SW480 (cell line): ENCODE data around the gene GPR33.
"Not testable (repeated sequence)": the region's sequence is repeated elsewhere in the genome, so short reads cannot be mapped to it uniquely, and the experiment has no call there.

Experiments used
- DNase-seq: peaks from one replicate; pipeline ENCODE4 v3.0.0-alpha.2; 2016; ENCODE audit warnings: low spot score

GPR33 gene, protein sequence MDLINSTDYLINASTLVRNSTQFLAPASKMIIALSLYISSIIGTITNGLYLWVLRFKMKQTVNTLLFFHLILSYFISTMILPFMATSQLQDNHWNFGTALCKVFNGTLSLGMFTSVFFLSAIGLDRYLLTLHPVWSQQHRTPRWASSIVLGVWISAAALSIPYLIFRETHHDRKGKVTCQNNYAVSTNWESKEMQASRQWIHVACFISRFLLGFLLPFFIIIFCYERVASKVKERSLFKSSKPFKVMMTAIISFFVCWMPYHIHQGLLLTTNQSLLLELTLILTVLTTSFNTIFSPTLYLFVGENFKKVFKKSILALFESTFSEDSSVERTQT

DNA sequence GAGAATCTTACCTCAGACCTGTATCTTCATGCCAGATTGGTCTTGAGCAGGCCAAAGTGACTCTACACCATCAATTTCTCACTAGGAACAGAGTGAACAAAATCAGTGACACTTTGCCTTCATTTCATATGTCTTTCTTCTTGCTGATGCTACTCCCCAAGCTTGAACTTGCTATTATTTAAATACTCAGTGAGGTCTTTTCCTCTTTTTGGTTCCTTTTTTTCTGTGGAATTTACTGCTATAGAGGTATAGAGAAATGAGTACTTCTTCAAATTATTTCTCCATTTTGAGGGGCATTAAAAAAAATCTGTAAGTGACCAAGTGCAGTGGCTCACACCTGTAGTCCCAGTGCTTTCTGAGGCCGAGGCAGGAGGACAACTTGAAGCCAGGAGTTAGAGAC lies at the start of gene GPR33:
Gene GPR33 (minus strand): TSS at position 154 of the 400 bp plus-strand sequence. CDS start 4,074 bp downstream, outside the sequence.
- no peak for DNase-seq

DNA sequence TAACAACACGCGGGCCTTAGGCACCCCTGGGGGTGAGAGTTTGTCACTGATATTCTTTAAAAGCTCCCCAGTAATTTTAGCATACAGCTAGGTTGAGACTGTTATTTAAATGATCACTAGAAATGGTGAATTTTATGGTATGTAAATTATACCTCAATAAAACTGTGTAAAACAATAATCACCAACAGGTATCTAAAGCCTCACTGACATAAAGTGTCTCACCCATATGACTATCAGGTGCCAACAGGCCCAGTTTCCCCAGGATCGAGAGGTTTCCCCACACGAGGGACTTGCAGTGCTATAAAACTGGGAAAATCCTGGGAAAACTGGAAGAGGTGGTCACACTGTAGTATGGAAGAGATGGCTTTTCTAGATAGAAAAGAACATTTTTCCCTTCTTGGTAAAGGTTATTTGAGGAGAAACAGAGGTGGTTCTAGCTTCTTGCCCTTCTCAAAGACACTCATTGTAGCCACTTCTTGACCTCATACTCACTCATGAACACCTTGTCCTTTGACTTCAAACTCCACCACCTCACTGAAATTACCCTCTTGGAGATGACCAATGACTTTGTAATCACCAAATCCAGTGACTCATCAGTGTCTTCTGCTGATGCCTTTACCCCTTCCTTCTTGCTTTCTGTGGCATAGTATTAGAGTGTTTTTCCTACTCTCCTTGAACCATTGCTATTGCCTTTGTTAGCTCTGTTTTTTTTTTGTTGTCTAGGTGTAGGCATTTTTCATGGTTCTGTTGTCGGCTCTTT lies 48.5 kb upstream of the GPR33 start:
- no peak for DNase-seq

DNA sequence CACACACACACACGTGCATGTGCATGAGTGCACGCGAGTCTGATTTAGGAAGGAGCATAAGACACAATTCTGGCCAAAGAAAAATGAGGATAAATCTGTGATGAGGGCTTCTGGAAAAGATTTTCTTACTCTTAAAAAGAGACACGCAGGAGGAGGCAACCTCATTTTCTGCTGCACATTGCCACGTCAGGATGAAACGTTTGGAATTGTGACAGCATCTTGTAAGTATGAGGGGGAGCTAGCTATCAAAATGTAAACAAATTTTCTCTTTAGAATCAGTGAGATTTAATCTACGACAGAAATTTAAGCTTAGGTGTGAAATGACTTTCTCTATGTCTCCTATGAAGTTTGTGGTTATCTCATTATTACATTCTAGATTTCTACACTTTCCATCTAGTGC lies 42.3 kb upstream of the GPR33 start:
- DNase-seq, result no peak

DNA sequence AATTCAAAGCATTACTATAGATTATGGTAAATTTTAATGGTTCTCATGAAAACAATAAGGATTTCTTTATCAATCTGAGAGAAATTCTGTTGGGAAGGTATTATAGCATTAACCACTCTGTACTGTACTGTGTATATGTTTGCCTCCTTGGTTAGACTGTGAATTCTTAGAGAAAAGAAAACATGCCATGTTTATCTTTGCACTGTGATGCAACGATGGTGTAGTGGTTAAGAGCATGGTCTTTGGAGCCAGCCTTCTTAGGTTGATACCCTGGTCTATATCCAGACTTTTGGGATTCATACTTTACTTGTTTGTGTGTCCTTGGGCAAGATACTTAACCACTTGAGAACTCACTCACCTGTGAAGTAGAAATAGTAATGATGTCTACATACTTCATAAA lies 41.2 kb upstream of the GPR33 start:
- no peak for DNase-seq

DNA sequence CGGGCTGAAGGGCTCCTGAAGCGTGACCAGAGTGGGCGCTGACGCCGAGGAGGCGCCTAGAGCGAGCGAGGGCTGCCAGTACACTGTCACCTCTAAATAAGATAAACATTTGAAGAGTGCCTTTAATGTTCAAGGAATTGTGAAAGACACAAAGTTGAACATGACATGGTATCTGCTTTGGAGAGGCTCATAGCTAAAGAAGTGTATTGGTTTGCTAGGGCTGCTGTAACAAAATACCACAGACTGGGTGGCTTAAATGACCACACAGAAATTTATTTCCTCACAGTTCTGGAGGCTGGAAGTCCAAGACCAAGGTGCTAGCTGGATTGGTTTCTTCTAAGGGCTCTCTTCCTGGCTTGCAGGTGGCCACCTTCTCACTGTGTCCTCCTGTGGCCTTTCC lies 39.7 kb upstream of the GPR33 start:
- DNase-seq, result no peak

DNA sequence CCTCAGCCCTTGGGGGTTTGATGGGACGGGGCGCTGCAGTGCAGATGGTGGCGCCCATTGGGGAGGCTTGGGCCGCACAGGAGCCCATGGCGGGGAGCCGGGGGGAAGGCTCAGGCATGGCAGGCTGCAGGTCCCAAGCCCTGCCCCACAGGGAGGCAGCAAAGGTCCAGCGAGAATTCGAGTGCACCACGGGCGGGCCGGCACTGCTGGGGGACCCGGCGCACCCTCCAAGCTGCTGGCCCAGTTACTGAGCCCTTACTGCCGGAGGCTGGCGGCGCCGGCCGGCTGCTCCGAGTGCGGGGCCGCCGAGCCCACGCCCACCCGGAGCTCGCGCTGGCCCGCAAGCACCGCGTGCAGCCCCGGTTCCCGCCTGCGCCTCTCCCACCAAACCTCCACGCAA lies 39.2 kb upstream of the GPR33 start:
- DNase-seq, result no peak

DNA sequence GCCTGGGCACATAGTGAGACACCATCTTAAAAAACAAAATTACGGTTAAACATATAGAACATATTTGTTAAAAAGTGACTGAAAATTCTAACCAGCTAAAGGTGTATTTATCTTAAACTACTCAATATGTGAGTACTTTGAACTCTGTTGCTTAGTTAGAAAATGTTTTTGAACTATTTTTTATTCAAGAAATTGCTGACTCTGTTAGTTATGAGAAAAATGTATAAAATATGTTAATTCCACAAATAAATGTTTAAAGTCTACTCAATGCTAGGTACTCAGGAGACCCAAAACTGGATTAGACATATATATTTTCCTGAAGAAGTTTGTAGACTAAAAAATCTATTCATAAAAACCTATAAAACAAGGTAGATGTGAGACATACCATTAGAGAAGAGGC lies 23.0 kb upstream of the GPR33 start:
- DNase-seq, result no peak

DNA sequence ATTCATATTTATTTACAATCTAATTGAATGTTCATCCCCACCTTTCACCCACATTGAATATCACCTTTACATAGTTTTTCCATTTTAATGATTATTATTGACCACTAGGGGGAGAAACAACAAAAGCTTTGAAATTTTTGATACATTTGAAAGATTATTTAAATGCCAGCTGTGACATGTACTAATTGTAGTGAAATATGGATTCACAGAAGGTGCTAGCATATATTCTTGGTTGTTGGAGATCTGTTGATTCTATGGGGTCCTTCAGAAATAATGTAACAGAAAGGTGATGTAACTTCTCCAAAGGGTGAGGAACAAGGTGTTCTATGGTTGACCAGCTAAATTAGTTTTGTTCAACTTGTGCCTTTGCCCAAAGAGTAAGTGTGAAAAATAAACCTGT lies 22.4 kb upstream of the GPR33 start:
- DNase-seq, result peak; percentile 56

DNA sequence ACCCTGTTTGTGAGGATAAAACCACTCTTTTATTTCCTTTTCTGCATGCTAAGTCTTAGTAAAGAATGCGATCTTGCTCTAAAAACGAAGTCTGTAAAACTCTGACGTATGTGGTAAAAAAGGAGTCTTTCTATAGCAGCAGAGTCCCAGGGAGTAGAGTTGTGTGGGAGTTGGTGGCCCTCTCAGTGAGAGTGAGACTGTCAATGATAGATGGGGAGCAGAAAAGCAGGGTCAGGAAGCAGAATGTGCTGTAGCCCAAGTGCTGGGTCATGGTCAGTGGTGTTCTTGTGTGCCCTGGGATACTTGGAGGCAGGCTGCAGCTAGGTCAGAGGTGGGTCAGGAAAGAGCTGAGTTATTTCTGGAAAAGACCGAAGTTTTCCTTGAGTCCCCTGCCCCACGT lies 20.3 kb upstream of the GPR33 start:
- no peak for DNase-seq

DNA sequence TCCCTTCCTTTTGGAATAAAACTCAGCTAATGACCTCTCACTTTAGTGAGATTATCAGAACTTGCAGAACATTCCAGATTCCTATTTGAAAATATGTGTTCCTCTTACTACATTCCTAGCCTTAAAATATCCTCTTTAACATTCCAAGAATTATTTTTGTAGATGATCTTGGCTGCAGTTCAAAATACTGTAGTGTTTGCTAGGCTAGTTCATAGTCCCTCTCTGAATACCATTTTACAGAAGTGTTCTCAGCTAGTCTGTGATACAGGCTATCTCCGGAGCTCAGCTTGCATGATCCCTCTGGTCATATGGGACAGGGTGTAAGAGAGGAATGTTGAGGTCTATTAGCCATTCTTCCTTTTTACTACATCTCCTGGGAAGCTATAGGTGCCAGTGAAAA lies 17.6 kb upstream of the GPR33 start:
- DNase-seq, result no peak

DNA sequence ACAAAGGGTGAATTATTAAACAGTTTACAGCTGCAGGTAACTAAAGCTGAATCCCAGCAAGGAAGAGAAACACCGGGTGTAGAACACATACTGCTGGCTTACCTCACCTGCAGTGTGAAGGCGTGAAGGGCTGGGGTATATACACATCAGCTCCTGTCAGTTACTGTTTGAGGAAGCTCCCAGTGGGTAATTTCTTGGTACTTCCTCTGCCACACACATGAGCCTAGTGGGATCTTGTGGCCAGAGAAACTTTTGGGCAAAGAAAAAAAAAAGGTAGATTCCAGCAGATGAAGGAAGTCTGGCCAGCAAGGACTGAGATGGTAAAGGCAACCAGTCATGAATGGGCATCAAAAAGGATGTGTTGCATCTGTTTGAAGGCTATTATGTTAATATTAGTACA lies 14.0 kb upstream of the GPR33 start:
- no peak for DNase-seq

DNA sequence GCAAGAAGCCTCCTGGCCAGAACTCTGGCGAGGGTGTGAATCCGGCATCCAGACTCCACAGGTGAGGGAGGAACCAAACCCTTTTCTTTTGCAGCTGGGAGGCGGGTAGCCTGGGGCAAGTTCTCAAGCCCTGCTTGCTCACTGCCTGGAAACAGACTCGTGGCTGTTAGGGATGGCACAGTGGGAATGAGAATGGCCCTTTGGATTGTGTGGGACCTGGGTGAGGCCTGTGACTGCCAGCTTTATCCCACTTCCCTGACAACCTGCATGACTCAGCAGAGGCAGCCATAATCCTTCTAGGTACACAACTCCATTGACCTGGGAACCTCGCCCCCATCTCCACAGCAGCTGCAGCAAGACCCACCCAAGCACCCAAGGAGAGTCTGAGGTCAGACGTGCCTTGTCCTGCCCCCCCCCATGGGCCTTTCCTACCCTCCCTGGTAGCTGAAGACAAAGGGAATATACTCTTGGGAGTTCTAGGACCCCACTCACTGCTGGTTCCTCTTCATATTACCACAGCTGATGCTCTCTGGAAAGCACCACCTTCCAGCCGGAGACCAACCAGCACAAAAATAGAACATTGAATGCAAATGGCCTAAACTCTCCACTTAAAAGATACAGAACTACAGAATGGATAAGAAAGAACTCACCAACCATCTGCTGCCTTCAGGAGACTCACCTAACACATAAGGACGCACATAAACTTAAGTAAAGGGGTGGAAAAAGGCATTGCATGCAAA lies 5.1 kb upstream of the GPR33 start:
- no peak for DNase-seq

DNA sequence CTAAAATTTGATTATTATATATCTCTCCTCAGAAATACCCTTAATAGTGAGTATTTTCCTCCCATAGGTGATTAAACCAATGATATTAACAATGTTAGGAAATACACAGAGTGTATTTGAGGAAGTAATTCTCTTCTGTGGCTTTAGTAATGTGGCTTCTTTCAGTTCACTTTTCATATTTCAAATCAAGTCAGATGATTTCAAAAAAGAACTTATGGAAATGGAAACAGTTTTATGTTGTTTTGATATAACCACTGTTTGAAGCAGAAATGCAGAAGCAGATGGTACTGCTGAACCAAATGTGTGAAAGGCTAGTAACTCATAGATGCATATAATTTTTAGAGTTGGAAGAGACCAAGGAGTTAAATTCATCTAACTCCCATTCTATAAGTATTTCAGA lies 1.9 kb upstream of the GPR33 start:
- DNase-seq, result no peak

DNA sequence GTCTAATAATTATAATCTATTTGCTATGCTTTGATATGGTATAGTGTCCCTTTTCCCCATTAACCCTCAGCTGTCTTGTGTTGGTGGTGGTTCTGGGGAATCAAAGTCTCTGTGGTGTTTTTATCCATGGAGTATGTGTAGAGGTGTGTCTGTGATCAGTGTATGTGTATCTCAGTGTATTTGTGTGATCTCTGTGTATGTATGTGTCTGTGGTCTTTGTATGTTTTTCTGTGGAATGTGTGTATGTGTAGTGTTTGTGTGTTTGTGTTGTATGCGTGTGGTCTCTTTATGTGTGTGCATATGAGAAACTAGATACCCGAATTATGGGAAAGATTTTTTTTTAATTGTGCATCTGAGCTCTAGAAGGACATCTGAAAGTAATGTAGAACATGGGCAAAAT lies 1.1 kb downstream of the GPR33 start:
- no peak for DNase-seq

DNA sequence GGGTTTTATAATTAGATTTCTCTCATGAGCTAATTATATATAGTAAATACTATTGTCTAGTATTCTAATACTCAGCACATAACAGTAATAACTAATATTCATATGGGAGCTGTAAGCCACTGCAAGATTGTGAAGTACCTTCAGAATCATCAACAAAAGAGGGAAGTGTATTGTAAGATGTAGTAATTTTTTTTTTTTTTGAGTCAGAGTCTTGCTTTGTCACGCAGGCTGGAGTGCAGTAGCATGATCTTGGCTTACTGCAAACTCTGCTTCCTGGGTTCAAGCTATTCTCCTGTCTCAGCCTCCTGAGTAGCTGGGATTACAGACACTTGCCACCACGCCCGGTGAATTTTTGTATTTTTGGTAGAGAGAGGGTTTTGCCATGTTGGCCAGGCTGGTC lies 3.1 kb downstream of the GPR33 start:
- no peak for DNase-seq

DNA sequence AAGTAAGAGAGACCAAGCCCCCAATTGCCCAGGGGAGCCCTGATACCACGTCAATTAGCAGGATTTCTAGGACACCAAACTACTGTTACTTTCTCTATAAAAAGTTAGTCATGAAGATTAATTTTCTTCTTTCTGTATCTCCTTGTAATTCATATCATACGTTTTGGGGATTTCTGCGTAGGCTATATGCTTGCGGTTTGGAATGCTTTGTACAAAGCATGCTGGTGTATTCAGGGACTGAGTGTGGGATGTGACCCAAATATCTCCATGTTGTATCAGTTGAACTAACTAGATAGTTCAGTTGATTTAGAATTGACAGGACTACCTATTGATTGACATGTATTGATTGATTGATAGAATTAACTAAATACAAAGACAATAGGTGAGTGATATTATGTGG lies 7.7 kb downstream of the GPR33 start:
- DNase-seq, result no peak

DNA sequence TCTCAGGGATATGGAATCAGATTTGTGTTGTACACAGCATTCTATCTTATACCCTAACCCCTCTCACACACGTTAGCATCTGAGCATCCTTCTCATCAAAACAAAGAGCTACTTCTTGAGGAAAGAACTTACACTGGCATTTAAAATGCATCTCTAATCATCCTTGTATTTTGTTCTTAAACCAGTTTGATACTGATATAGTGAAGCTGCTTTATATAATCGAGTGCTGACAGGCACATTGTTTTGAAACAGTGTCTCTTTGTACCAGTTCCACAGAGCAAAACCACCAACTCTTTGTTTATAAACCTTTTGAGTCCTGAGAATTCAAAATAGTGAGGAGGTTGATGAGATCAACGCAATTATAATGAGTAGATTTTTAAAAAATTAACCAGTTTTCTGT lies 8.8 kb downstream of the GPR33 start:
- DNase-seq, result no peak

DNA sequence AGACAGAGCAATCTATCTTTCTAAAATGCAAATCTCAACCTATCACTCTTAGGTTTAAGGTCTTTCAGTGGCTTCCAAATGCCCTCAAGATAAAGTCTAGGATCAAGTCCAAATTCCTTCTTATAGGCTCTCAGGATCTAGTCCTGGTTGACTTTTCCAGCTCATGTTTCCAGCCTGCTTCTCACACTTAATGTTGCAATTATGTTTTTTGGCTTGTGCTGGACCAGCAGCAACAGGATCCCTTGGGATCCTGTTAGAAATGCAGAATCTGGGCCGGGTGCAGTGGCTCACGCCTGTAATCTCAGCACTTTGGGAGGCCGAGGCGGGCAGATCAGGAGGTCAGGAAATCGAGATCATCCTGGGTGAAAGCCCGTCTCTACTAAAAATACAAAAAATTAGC lies 10.6 kb downstream of the GPR33 start:
- no peak for DNase-seq

DNA sequence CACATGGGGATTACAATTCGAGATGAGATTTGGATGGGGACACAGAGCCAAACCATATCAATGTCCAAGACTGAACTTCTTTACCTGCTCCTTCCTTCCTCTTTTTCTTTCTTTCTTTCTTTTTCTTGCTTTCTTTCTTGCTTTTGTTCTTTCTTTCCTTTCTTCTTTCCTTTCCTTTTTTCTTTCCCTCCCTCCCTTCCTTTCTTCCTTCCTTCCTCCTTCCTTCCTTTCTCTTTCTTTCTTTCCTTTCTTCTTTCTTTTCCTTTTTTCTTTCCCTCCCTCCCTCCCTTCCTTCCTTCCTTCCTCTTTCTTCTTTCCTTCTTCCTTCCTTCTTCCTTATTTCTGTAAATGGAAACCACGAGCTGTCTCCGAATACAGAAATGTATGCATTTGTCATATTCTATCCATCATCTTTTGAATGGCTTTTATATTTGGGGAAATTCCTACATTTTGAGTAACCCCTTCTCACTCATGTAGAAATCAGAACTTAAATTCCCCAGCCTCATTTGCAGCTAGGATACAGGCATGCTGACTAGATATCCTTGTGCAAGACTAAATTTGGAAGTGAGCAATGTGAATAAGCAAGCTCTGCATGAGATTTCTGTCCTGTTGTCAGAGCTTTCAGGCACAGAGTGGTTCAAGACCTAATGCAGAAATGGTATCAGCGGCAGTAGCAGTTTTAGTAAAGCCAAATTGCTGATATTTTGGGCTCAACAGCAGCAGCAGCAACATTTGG lies 11.5 kb downstream of the GPR33 start:
- DNase-seq, result no peak

DNA sequence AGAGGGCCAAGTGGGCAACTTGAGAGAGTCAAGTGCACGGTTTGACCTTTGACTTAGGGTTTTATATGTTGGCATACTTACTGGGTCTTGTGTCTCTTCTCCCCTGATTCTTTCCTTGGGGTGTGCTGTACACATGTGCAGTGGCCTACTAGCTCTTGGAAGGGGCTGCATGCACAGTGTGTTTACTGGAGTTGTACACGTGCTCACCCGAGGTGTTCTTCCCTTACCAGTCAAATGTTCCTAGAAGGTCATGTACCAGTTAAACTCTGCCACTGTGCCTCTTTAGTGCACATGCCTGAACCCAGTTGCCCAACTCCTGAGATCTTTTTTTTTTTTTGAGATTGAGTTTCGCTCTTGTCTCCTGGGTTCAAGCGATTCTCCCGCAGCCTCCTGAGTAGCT lies 21.3 kb downstream of the GPR33 start:
- no peak for DNase-seq

DNA sequence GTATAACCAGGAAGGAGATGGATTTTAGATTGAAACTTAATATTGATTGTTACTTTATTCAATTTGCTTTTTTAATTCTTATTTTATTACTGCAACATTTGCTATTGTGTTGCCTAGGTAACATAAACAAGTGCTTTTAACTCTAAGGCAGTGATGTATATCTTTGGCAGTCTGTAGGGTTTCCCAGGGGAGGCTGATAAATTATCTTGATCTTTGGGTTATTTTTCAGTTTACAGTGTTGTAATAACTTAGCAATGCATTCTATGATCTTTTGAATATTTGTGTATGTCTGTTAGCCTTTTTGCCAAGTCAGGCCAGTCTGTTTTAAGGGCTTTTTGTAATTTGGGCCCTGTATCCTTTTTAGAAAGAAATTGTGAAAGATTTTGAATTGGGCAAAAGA lies 22.7 kb downstream of the GPR33 start:
- DNase-seq, result no peak

DNA sequence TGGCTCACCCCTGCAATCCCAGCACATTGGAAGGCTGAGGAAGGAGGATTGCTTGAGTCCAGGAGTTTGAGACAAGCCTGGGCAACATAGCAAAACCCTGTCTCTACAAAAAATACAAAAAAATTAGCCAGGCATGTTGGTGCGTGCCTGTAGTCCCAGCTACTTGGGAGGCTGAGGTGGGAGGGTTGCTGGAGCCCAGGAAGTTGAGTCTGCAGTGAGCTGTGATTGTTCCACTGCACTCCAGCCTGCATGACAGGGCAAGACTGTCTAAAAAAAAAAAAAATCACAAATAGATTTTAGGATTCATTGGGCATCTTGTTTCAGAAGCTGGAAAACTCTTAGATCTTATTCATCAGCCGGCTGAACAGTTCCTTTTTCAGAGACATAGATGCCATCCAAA lies 25.4 kb downstream of the GPR33 start:
- DNase-seq, result not testable (repeated sequence)
